ENCODE measurements around the gene FBXL22. TPM values are rescaled to one million over a fixed set of nuclear protein-coding genes. Genes with fewer than 3 reads are reported as not detected.

Gene FBXL22
- total RNA-seq, 2 donors from 2014 or later = 12.5 to 39.6 TPM

DNA sequence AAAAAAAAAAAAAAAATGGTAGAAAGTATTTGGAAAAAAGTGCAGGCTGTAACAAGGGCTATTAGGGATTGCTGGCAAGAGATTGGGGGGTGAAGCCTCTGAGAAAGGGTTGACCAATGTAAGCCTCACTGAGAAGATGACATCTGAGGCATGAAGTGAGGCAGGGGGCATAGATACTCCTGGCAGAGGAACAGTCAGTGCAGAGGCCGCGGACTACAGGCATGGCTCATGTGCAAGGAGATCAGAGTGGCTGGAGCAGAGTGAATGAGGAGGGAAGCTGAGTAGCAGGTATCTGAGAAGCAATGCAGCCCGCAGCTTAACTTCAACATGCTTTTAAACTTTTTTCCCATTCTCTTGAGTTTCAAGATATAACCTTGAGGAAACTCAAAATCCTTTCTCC is 5.4 kb downstream of the FBXL22 start:
- Histone ChIP-seq H3K36me3 (no peaks in the 10 kb centered on the region), H3K27ac (no peak overlapping the region), H3K9me3 (no peaks in the 10 kb centered on the region), H3K4me3 (no peak overlapping the region), H3K4me1 (replicated peaks) (peaks cover 12% of the 10 kb centered on the region), H3K27me3 (replicated peaks; ENCODE audit: insufficient read depth) (no peaks in the 10 kb centered on the region)
- TF ChIP-seq POLR2AphosphoS5 (IDR thresholded peaks at IDR 0.05) (no peak), POLR2A (IDR thresholded peaks at IDR 0.05) (no peak)
- TF ChIP-seq, protein P1, sequence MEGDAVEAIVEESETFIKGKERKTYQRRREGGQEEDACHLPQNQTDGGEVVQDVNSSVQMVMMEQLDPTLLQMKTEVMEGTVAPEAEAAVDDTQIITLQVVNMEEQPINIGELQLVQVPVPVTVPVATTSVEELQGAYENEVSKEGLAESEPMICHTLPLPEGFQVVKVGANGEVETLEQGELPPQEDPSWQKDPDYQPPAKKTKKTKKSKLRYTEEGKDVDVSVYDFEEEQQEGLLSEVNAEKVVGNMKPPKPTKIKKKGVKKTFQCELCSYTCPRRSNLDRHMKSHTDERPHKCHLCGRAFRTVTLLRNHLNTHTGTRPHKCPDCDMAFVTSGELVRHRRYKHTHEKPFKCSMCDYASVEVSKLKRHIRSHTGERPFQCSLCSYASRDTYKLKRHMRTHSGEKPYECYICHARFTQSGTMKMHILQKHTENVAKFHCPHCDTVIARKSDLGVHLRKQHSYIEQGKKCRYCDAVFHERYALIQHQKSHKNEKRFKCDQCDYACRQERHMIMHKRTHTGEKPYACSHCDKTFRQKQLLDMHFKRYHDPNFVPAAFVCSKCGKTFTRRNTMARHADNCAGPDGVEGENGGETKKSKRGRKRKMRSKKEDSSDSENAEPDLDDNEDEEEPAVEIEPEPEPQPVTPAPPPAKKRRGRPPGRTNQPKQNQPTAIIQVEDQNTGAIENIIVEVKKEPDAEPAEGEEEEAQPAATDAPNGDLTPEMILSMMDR (IDR thresholded peaks at IDR 0.05) = no peak
- no peak for DNase-seq (ENCODE audit: low spot score)
- intact Hi-C loops (cut with DNase I) = no loop called here
- 77% methylated on average over 3 of the region's 3 CpGs for WGBS

DNA sequence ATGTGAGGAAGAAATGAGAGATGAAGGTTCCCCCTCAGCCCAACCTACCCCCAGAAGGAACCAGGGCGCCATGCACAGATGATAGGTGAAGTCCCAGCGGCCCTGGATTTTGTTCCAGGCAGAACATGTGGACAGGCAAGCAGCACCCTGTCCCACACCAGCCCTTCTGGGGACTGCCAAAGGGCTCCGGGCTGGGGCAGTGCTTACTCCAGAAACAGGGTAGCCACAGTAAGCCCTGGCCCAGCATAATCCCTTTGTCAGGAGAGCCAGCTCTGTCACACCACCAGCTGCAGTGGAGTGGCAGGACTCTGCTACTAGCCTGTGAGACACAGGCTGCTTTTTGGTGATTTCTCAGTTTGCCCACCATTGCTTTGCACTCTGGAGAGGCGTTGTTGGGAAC is 6.3 kb downstream of the FBXL22 start:
- no peak for DNase-seq (ENCODE audit: low spot score)
- 79% methylated on average over 4 of the region's 4 CpGs for WGBS
- TF ChIP-seq, protein P1 (IDR thresholded peaks at IDR 0.05) = no peak
- TF ChIP-seq POLR2AphosphoS5 (IDR thresholded peaks at IDR 0.05) (no peak), POLR2A (IDR thresholded peaks at IDR 0.05) (no peak)
- no peaks in the 10 kb centered on the region for H3K27me3 ChIP-seq (replicated peaks; ENCODE audit: insufficient read depth)
- intact Hi-C loops (cut with DNase I) = no loop called here
- H3K4me1 ChIP-seq (replicated peaks) = peaks cover 12% of the 10 kb centered on the region
- H3K9me3 ChIP-seq = no peaks in the 10 kb centered on the region
- H3K4me3 ChIP-seq = no peak overlapping the region
- no peaks in the 10 kb centered on the region for H3K36me3 ChIP-seq
- H3K27ac ChIP-seq = no peak overlapping the region

DNA sequence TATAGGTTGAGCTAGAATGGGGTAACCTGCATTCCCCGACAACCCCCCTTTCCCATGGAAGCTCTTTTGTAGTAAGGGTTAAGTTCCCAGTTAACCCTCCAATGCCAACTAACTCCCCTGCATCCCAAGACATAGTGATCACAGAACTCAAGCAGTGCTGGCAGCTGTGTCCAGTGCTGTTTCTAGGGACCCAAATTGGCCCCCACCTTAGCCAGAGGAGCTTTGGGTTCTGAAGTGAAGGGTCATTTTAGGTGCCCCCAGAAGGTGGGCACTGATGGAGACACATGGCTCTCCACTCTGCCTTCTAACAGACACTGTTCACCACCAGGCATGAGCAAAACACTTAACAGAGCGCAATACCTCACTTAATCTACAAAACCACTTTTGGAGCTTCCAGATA is 7.1 kb downstream of the FBXL22 start:
- no peak for DNase-seq (ENCODE audit: low spot score)
- no peak overlapping the region for H3K27ac ChIP-seq
- WGBS = 100% methylated on average over 2 of the region's 2 CpGs
- peaks cover 8% of the 10 kb centered on the region for H3K4me1 ChIP-seq (replicated peaks)
- no peaks in the 10 kb centered on the region for H3K27me3 ChIP-seq (replicated peaks; ENCODE audit: insufficient read depth)
- TF ChIP-seq, protein P1 (IDR thresholded peaks at IDR 0.05) = no peak
- TF ChIP-seq POLR2A (IDR thresholded peaks at IDR 0.05) (no peak), POLR2AphosphoS5 (IDR thresholded peaks at IDR 0.05) (no peak)
- intact Hi-C loops (cut with DNase I) = no loop called here
- H3K9me3 ChIP-seq = no peaks in the 10 kb centered on the region
- no peaks in the 10 kb centered on the region for H3K36me3 ChIP-seq
- no peak overlapping the region for H3K4me3 ChIP-seq

DNA sequence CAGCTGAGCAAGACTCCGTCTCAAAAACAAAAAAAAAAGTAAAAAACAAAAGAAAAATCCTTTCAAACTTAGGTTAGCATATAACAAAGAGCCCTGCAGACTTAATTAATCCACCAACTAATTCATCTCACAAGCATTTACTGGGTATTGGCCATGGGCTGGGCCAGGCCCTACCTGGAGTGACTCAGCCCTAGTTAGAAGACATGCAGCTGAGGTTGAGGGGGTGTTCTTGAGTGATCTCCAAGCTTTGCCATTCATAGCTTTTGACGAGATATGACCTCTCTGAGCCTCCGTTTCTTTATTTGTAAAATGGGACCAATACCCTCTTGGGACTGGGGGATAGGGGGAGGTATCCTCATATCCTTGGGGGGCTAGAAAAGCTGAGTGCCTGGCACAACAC is 7.8 kb downstream of the FBXL22 start:
- no peak overlapping the region for H3K4me3 ChIP-seq
- no peaks in the 10 kb centered on the region for H3K36me3 ChIP-seq
- no peak for DNase-seq (ENCODE audit: low spot score)
- TF ChIP-seq, protein P1 (IDR thresholded peaks at IDR 0.05) = no peak
- TF ChIP-seq POLR2AphosphoS5 (IDR thresholded peaks at IDR 0.05) = no peak
- TF ChIP-seq POLR2A (IDR thresholded peaks at IDR 0.05) = no peak
- peaks cover 5% of the 10 kb centered on the region for H3K4me1 ChIP-seq (replicated peaks)
- no peak overlapping the region for H3K27ac ChIP-seq
- intact Hi-C loops (cut with DNase I) = no loop called here
- H3K9me3 ChIP-seq = no peaks in the 10 kb centered on the region
- 81% methylated on average over 3 of the region's 3 CpGs for WGBS
- no peaks in the 10 kb centered on the region for H3K27me3 ChIP-seq (replicated peaks; ENCODE audit: insufficient read depth)

DNA sequence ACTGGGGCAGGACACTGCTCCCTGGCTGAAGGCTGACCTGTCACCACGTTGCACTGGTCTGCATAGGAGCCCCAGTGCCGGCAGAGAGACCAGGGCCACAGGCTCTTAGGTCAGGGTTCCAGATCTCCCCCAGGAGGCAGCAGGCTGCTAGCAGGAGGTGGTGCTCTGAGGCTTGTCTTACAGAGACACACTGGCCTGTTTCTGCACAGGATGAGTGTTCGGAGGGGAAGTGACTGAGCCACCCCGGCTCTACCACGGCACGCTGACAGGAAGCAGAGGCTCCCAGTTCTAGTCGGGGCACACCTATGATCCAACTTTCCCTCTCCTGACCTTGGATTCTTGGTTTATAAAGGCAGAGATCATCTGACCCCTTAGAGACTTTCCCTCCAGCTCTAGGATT is 8.6 kb downstream of the FBXL22 start:
- intact Hi-C loops (cut with DNase I) = no loop called here
- DNase-seq (ENCODE audit: low spot score) = no peak
- Histone ChIP-seq H3K36me3 (no peaks in the 10 kb centered on the region), H3K27me3 (replicated peaks; ENCODE audit: insufficient read depth) (no peaks in the 10 kb centered on the region), H3K4me3 (no peak overlapping the region), H3K4me1 (replicated peaks) (peaks cover 3% of the 10 kb centered on the region), H3K27ac (no peak overlapping the region), H3K9me3 (no peaks in the 10 kb centered on the region)
- TF ChIP-seq, protein P1 (IDR thresholded peaks at IDR 0.05) = no peak
- TF ChIP-seq POLR2AphosphoS5 (IDR thresholded peaks at IDR 0.05) = no peak
- 63% methylated on average over 6 of the region's 7 CpGs for WGBS

Measured in prostate gland (tissue), 2 donors.